C4-2B (cell line): Measurements from ENCODE around the gene SPON1.
A peak's percentile ranks its signal among the peaks of the same experiment; 100 is the strongest.

Experiments
- H3K27ac ChIP-seq: fragments of 450-650 bp; 2 replicates; pipeline ENCODE4 v1.5.1; 2017
- ZFX ChIP-seq: fragments of 450-650 bp; IDR thresholded peaks from 2 replicates; pipeline ENCODE4 v1.6.1; 2017
- TF ChIP-seq, protein P1 (sequence below): fragments of 450-650 bp; conservative IDR thresholded peaks from 2 replicates; pipeline ENCODE4 v1.5.1; 2017; ENCODE audit warnings: mild to moderate bottlenecking

Gene SPON1

DNA sequence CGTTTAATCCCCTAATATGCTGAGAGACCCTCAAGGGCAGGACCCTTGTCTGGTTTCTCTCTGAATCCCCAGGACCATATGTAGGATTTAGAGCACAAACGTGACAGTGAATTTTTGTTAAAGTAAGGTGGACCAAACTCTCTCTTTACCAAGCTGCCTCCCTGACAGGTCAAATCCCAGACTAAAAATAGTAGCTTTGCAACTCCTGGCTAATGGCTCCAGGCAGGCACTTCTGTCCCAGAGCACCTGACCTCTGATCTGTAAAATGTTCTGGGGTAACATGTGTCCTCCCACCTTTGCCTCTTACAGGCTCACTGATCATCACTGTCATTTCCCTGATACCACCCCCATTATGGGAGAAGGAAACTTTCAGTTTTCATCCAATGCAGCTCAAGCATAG lies 152.3 kb downstream of the SPON1 start:
- TF ChIP-seq ZFX: no peak
- TF ChIP-seq, protein P1, sequence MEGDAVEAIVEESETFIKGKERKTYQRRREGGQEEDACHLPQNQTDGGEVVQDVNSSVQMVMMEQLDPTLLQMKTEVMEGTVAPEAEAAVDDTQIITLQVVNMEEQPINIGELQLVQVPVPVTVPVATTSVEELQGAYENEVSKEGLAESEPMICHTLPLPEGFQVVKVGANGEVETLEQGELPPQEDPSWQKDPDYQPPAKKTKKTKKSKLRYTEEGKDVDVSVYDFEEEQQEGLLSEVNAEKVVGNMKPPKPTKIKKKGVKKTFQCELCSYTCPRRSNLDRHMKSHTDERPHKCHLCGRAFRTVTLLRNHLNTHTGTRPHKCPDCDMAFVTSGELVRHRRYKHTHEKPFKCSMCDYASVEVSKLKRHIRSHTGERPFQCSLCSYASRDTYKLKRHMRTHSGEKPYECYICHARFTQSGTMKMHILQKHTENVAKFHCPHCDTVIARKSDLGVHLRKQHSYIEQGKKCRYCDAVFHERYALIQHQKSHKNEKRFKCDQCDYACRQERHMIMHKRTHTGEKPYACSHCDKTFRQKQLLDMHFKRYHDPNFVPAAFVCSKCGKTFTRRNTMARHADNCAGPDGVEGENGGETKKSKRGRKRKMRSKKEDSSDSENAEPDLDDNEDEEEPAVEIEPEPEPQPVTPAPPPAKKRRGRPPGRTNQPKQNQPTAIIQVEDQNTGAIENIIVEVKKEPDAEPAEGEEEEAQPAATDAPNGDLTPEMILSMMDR: no peak
- H3K27ac ChIP-seq: no peak overlapping the region

DNA sequence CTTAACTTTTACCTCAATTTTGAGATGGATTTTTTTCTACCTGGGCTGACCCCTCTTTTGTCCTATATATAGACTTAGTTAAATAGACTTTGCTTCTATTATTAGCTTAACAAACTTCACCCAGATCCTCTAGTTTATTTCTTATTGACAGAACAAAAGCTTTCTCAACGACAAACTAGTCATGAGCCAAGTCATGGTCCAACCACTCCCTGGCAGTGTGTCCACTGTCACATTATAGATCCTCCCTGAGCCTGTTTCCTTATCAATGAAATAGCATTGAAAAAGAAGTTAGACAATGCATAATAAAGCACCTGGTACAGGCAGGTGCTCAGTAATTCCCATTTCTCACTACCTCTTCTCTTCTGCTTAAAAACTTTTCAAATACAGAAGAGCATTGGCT lies 155.1 kb downstream of the SPON1 start:
- H3K27ac ChIP-seq: no peak overlapping the region
- TF ChIP-seq, protein P1: no peak
- TF ChIP-seq ZFX: no peak

DNA sequence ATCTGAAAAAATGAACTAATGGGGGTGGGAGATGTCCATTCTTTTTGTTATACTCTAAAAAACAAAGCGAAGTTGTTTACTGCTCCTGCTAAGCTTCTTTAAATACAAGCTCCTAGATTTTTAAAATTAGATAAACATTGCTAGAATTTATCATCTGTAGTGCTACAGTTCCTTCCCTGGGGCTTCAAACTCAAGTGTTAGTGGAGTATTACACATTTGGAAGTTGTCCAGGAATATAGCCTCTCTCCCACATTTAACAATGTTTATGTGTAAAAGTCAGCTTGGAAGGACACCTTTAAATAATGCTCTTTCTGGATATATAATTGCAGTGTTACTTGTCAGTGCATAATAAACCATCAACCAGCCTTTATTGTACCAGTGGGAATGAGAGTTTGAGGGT lies 155.5 kb downstream of the SPON1 start:
- no peak overlapping the region for H3K27ac ChIP-seq

DNA sequence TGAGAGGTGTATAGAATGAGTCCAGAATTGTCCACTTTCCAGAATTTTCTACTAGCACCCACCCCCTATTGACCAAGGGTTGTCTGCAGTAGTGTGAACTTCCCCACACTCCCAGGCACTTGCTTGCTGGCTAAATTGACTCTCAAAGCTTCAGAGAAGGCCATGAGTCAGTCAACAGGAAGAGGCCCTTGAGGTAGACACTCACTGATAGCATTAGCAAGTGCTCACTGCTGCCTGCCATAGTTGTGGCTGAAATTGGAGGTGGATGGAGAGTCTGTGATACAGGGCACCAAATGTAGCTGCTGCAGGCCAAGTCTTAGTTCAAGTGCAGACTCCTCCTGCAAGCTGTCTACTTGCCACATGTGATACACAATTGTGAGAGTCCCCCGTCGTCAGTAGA lies 156.8 kb downstream of the SPON1 start:
- no peak for TF ChIP-seq ZFX
- TF ChIP-seq, protein P1: no peak
- no peak overlapping the region for H3K27ac ChIP-seq

More for the DNA sequence above, 155.5 kb downstream of the SPON1 start:
- TF ChIP-seq, protein P1: no peak
- no peak for TF ChIP-seq ZFX

DNA sequence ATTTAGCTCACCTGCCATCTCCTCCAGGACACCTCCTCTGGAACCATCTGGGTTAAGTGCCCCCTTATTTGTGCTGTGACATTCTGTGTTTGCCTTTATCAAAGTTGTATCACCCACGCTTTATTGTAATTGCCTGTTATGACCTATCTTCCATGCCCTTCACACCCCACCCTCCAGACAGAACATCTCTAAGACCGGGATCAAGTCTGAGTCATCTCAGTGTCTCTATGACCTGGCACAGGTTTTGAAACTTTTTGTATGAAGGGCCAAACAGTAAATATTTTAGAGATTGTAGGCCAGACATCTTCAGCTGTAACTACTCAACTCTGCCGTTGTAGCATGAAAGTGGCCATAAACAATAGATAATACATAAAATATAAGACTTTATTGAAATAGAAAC lies 161.8 kb downstream of the SPON1 start:
- no peak overlapping the region for H3K27ac ChIP-seq
- TF ChIP-seq ZFX: no peak

DNA sequence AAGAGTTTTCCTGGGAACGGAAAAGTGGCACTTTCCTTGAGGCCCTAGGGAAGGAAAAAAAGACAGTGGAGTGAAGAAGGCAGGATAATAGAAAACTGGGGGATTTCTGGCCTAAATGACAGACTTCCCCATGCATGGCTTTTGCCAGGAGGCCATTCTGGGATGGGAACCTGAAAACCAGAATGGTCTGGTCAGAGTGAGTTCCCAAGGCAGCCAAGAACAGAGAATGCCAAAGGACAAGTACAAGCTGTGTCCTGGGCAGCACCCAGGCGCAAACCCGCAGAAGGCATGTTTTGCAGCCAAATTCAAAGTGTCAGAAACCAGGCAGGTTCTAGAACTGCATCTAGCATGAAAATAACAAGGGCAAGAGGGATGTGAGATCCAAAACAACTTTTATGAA lies 162.4 kb downstream of the SPON1 start:
- no peak for TF ChIP-seq ZFX

DNA sequence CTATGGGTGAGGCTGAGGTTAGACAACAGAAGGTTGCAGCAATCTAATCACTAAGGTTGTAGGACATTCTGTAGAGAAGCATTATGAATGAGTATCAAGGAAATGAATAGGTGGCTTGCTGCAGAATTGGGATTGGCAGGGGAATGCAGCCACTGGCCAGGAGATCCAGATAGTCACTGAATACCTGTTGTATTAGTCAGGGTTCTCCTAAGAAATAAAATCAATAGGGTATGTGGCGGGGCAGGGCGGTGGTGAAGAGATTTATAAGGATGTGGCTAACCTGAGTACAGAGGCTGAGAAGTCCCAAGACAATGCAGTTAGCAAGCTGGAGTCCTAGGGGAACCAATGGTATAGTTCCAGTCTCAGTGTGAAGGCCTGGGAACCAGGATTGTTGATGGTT lies 163.0 kb downstream of the SPON1 start:
- TF ChIP-seq, protein P1: no peak
- no peak for TF ChIP-seq ZFX
- no peak overlapping the region for H3K27ac ChIP-seq

More for the DNA sequence above, 162.4 kb downstream of the SPON1 start:
- no peak overlapping the region for H3K27ac ChIP-seq

DNA sequence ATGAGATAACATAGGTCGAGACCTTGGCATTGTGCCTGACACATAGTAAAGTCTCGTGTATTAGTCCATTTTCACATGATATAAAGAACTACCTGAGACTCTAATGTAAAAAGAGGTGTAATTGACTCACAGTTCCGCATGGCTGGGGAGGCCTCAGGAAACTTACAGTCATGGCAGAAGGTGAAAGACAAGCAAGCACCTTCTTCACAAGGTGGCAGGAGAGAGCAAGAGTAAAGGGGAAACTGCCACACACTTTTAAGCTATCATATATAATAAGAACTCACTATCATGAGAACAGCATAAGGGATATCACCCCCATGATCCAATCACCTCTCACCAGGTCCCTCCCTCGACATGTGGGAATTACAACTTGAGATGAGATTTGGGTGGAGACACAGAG lies 165.2 kb downstream of the SPON1 start:
- H3K27ac ChIP-seq: no peak overlapping the region
- TF ChIP-seq, protein P1: peak; percentile 20
- TF ChIP-seq ZFX: no peak

DNA sequence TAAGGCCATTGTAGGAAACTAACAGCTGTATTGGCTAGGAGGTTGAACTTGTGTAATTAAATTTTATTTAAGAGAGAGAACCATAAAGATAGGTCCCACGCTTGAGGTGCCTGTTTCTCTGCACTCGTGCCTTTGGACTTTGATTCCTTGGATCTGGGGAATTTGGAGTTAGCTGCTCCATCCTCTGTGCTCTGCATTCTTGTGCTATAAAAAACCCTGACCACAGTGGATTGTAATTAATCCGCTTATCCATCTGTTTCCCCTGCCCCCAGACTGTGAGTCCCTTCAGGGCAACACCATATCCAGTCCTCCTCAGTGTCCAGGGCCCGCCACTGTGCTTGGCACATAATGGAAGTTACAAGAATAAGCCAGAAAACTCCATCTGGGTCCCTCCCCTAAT lies 169.8 kb downstream of the SPON1 start:
- TF ChIP-seq, protein P1: no peak
- no peak for TF ChIP-seq ZFX
- no peak overlapping the region for H3K27ac ChIP-seq
